Omental fat pad (tissue), 4 donors: Measurements from ENCODE around the gene JADE2. TPM values are rescaled to one million over a fixed set of nuclear protein-coding genes. Genes with fewer than 3 reads are reported as not detected.

Experiments used
- ATAC-seq: fragments of 150-250 bp; one replicate; pipeline ENCODE4 v1.9.1; 2016; ENCODE audit warnings: mild to moderate bottlenecking, moderate library complexity; ENCODE audit not compliant: low FRiP score
- DNase-seq: peaks from one replicate; pipeline ENCODE4 v3.0.0-alpha.2; 2019; ENCODE audit warnings: low spot score
- total RNA-seq, 4 donors: library from RNA; depleted of rRNA; stranded (reverse); fragments of >200 nt; gene quantifications; one replicate each; pipeline ENCODE4 v1.1.0, GENCODE V29; 2016
- TF ChIP-seq, protein P1 (sequence below), 3 donors: fragments of 450-650 bp; IDR thresholded peaks; one replicate each; pipeline ENCODE4 v1.5.1; 2016 to 2017; ENCODE audit warnings: antibody characterized with exemption in 3 of 3, mild to moderate bottlenecking in 3 of 3, moderate library complexity in 2 of 3

The JADE2 gene
- total RNA-seq, 4 donors from 2014 or later = 17.8 to 72.7 (median 33.8) TPM

DNA sequence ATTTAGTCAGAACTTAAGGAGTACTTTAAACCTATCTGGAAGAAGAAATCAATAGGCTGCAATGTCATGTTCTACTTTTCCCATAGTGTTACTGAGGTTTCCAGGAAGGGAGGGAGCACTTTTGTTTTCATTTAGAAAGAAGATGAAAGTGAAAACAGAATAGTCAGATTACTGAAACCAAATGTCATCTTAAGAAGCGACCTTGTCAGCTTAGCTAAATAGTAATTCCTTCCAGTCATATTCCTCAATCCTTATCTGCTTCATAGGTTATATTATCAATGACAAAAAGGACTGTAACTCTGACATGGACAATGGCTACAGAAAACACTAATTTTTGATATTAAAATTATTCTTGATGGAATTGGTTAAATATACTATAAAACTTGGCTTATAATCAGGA, 79.4 kb downstream of the JADE2 start:
- TF ChIP-seq, protein P1, sequence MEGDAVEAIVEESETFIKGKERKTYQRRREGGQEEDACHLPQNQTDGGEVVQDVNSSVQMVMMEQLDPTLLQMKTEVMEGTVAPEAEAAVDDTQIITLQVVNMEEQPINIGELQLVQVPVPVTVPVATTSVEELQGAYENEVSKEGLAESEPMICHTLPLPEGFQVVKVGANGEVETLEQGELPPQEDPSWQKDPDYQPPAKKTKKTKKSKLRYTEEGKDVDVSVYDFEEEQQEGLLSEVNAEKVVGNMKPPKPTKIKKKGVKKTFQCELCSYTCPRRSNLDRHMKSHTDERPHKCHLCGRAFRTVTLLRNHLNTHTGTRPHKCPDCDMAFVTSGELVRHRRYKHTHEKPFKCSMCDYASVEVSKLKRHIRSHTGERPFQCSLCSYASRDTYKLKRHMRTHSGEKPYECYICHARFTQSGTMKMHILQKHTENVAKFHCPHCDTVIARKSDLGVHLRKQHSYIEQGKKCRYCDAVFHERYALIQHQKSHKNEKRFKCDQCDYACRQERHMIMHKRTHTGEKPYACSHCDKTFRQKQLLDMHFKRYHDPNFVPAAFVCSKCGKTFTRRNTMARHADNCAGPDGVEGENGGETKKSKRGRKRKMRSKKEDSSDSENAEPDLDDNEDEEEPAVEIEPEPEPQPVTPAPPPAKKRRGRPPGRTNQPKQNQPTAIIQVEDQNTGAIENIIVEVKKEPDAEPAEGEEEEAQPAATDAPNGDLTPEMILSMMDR (IDR thresholded peaks at IDR 0.05) = no peak
- DNase-seq (no peak), ATAC-seq (no peak)

DNA sequence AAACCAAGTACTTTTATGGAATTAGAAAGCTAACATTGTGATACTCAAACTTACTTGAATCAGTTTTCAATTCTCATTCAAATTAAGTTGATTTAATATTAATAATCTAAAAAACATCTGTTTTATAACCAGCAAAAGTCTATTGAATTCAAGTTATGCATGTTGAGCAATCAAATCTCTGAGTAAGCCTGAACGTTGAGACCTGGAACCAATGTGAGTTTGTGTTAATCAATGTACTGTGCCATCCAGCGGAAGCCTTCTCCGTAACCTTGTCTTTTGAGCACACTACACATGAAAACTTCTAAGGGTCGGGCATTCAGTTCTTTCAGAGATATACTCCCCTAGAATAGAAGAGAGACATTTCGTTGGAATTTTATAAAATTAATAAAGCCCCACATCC, 81.3 kb downstream of the JADE2 start:
- ATAC-seq = no peak
- TF ChIP-seq, protein P1 (IDR thresholded peaks at IDR 0.05) = no peak
- no peak for DNase-seq

DNA sequence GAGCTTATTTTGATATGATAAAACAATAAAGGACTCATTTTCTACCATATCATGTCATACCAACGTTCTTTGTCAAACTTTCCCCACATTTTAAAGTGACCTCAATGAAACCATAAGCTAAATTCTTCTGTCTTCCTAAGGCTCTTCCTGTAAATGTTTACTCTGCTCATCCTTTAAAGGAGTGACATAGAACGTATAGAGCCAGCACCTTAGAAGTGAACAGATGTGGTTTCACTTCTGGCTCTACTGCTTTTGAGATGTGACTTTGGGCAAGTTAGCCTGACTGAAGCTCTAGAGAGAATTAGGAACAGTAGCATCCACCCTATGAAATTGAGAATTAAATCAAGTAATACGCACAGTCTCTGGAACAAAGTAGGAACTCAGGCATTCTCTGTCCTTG, 83.1 kb downstream of the JADE2 start:
- DNase-seq (no peak), ATAC-seq (no peak)

DNA sequence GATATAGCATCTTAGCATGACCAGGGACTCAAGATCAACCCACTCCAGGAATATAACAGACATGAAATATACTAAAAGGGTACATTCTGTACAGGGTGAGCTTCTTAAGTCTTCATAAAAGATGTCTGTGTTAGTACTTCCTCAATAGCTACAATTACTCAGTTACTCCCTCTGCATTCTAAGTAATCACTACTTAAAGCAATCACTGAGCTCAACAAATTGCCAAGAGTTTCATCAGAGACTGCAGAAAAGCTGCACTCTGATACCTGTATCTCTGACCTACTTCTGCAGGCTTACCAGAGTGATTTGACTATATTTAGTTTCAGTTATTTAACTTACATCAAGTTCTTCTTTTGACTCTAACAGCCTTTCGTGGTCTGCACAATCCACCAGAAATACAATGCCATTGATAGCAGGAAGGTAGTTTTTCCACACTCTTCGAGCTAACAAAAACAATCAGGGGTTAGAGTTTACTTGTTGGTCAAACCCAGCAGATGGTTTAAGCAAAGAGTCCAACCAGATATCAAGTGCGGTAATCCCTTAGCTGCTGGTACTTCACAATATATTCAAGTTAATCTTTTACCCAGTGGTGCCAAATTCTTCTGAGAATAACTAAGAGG, 83.9 kb downstream of the JADE2 start:
- TF ChIP-seq, protein P1 (IDR thresholded peaks at IDR 0.05) = no peak
- ATAC-seq = no peak
- DNase-seq = no peak

More for the DNA sequence above, 83.1 kb downstream of the JADE2 start:
- TF ChIP-seq, protein P1 (IDR thresholded peaks at IDR 0.05) = no peak

DNA sequence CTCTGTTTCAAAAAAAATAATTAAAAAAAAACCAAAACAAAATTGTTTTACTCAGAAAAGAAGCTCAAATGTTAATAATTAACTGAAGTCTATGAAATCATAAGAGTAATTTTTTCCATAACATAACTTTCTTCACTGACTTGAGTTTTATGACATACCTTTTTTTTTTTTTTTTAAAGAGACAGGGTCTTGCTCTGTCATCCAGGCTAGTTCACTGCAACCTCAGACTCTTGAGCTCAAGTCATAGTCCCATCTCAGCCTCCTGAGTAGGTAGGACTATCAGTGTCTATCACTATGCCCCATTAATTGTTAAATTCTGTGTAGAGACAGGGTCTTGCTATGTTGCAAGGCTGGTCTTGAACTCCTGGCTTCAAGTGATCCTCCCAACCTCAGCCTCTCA, 85.3 kb downstream of the JADE2 start:
- TF ChIP-seq, protein P1 (IDR thresholded peaks at IDR 0.05) = no peak
- ATAC-seq = no peak
- DNase-seq = no peak

DNA sequence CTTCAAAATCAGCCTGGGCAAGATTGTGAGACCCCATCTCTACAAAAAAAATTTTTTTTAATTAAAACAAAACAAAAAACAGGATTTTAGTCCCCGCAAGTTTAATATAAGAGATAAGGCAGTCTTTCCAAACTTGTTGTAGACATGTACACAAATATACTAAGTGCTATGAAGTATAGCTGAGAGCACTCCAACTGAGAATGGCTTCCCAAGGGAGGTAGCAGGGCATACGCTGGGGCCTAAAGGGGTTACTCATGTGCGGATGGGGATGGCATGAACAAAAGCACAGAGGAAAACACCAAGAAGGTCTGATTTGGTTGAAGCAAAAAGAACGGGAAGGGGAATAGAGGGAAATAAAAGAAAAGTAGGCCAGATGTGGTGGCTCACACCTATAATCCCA, 86.0 kb downstream of the JADE2 start:
- TF ChIP-seq, protein P1 (IDR thresholded peaks at IDR 0.05) = no peak
- no peak for DNase-seq
- ATAC-seq = no peak

DNA sequence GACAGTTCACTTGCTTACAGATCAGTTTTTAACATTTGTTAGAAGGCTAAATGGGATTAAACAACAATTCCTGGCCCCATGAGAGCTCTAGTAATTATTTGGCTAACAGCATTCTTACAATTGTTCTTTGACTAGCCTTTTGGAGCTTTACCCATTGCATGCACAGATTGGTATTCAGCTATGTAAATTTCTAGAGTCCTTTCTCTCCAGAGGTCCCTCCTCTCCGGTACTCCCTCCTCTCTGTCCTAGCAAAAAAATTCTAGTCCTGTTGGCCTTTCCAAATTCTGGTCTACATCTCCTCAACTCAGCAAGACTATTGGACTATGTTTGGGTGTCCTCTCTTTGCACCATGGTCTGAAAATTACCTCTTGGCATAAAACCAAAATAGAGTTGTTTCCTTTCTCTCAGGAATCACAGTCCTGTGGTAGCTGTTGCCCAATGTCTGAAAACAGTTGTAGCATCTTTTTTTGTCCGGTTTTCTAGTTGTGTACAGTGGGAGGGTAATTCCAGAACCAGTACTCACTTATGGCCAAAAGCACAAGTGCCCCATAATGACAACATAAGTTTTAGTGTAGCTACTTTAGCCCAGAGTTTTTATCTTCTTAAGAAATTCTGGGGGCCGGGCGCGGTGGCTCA, 89.1 kb downstream of the JADE2 start:
- ATAC-seq = no peak
- DNase-seq = no peak
- TF ChIP-seq, protein P1 (IDR thresholded peaks at IDR 0.05) = no peak
